ENCODE measurements around the gene CCNI. TPM values are rescaled to one million over a fixed set of nuclear protein-coding genes. Genes with fewer than 3 reads are reported as not detected.

Gene CCNI
- total RNA-seq, 1 experiment from 2014 or later: 208 TPM

GRCh38 chr4:76997532-76997931 is 78.3 kb downstream of the CCNI start:
- Histone ChIP-seq H2AFZ (ENCODE audit: low read depth, low read length, poor library complexity, severe bottlenecking) (no peak overlapping the region), H3K27me3 (ENCODE audit: insufficient read depth, low read length) (no peaks in the 10 kb centered on the region), H3K4me2 (ENCODE audit: low read length) (no peak overlapping the region), H3K27ac (ENCODE audit: low read depth, low read length) (no peak overlapping the region), H3K4me3 (replicated peaks in 1 of 2; ENCODE audit: low read depth in 1 of 2, low read length in 2 of 2) (no peak overlapping the region), H3K9me3 (ENCODE audit: control insufficient read depth in 1 of 2, insufficient read depth in 1 of 2, low read depth in 1 of 2, low read length in 2 of 2) (no peaks in the 10 kb centered on the region), H3K9me2 (ENCODE audit: insufficient read depth) (no peaks in the 10 kb centered on the region), H3K4me1 (ENCODE audit: control insufficient read depth in 1 of 2, insufficient read depth in 2 of 2, low read length in 2 of 2) (no peaks in the 10 kb centered on the region), H3K36me3 (ENCODE audit: control insufficient read depth in 1 of 2, insufficient read depth in 2 of 2, low read length in 2 of 2) (peaks cover 3 to 4% of the 10 kb centered on the region in 2 experiments; a peak in 1 of 4 replicates), H3K9ac (ENCODE audit: low read length) (no peak overlapping the region), H3K79me2 (ENCODE audit: insufficient read depth, low read length) (peaks cover 9% of the 10 kb centered on the region), H4K20me1 (ENCODE audit: insufficient read depth) (no peaks in the 10 kb centered on the region)
- DNase-seq (ENCODE audit: low read depth, low spot score): no peak
- ATAC-seq: no peak
- ChIA-PET POLR2A (no interaction called here), CTCF (no interaction called here), RAD21 (ENCODE audit: low non-redundant PET in 1 of 2, low total read pairs in 2 of 2, uncharacterized antibody in 2 of 2, unreplicated experiment in 2 of 2) (no interaction called here)
- intact Hi-C loops (cut with micrococcal nuclease): no loop called here
- BruUV-seq (replicated peaks): no TSS peak
- TF ChIP-seq ELF1 (IDR thresholded peaks at IDR 0.05; ENCODE audit: borderline replicate concordance, low read depth): no peak
- TF ChIP-seq POLR2AphosphoS5 (IDR thresholded peaks at IDR 0.05; ENCODE audit: low read depth, low read length): no peak
- no peak for TF ChIP-seq ZNF274 (IDR thresholded peaks at IDR 0.05; ENCODE audit: low read depth, low read length)
- TF ChIP-seq YY1 (IDR thresholded peaks at IDR 0.05; ENCODE audit: extremely low read depth, insufficient replicate concordance, low read depth, low read length): no peak
- no peak for TF ChIP-seq CBX3 (IDR thresholded peaks at IDR 0.05; ENCODE audit: low read depth)
- no peak for TF ChIP-seq CEBPB (IDR thresholded peaks at IDR 0.05; ENCODE audit: low read depth)
- TF ChIP-seq POLR2A (IDR thresholded peaks at IDR 0.05; ENCODE audit: borderline replicate concordance, extremely low read depth, insufficient read depth, insufficient read length): no peak
- no peak for TF ChIP-seq ZBTB33 (IDR thresholded peaks at IDR 0.05; ENCODE audit: extremely low read depth, insufficient replicate concordance, low read length)
- no peak for TF ChIP-seq JUND (IDR thresholded peaks at IDR 0.05)
- TF ChIP-seq TCF7L2 (IDR thresholded peaks at IDR 0.05; ENCODE audit: borderline replicate concordance, extremely low read depth, insufficient read depth, insufficient read length): no peak
- TF ChIP-seq EZH2phosphoT487 (IDR thresholded peaks at IDR 0.05; ENCODE audit: borderline replicate concordance): no peak

Other genes starting within 250 kb of the CCNI start
- gene SOWAHB, start 177.8 kb downstream of the CCNI start, total RNA-seq (2021; ENCODE audit: unreplicated experiment): 3.0 TPM
- gene SEPTIN11, start 126.2 kb downstream of the CCNI start, total RNA-seq (2021; ENCODE audit: unreplicated experiment): 94.4 TPM
- gene CCNG2, start 81.2 kb upstream of the CCNI start, total RNA-seq (2021; ENCODE audit: unreplicated experiment): 34.1 TPM